Smooth muscle cell (in vitro differentiated cells): ENCODE data around the gene ENOX2. TPM values are rescaled to one million over a fixed set of nuclear protein-coding genes. Genes with fewer than 3 reads are reported as not detected.

Source experiments
- DNase-seq: peaks from one replicate; lab custom pipeline; 2025; ENCODE audit not compliant: unreplicated experiment; lab: John Stamatoyannopoulos, UW
- H2AFZ ChIP-seq: fragments of 200-600 bp; sonication (generic); 2 replicates; pipeline ENCODE4 v1.6.0; 2016; ENCODE audit warnings: antibody characterized with exemption, low read depth, mild to moderate bottlenecking
- H3F3A ChIP-seq: fragments of 200-600 bp; sonication (generic); 2 replicates; pipeline ENCODE4 v1.6.0; 2017; ENCODE audit warnings: antibody characterized with exemption, low read depth
- H3K27ac ChIP-seq: fragments of 200-600 bp; sonication (generic); 2 replicates; pipeline ENCODE4 v1.5.1; 2016; ENCODE audit warnings: low read depth, mild to moderate bottlenecking
- H3K27me3 ChIP-seq: fragments of 200-600 bp; sonication (generic); 2 replicates; pipeline ENCODE4 v1.6.1; 2016; ENCODE audit warnings: low read depth, mild to moderate bottlenecking
- H3K36me3 ChIP-seq: fragments of 200-600 bp; sonication (generic); 2 replicates; pipeline ENCODE4 v1.5.1; 2016; ENCODE audit warnings: low read depth
- H3K4me1 ChIP-seq: fragments of 200-600 bp; sonication (generic); 2 replicates; pipeline ENCODE4 v1.5.1; 2016; ENCODE audit warnings: low read depth
- H3K4me2 ChIP-seq: fragments of 200-600 bp; sonication (generic); 2 replicates; pipeline ENCODE4 v1.6.0; 2016; ENCODE audit warnings: mild to moderate bottlenecking
- H3K4me3 ChIP-seq: fragments of 200-600 bp; sonication (generic); 2 replicates; pipeline ENCODE4 v1.5.1; 2016; ENCODE audit warnings: mild to moderate bottlenecking
- H3K79me2 ChIP-seq: fragments of 200-600 bp; sonication (generic); 2 replicates; pipeline ENCODE4 v1.6.0; 2016; ENCODE audit warnings: low read depth, mild to moderate bottlenecking
- H3K9ac ChIP-seq: fragments of 200-600 bp; sonication (generic); 2 replicates; pipeline ENCODE4 v1.6.0; 2016; ENCODE audit warnings: low read depth
- H3K9me3 ChIP-seq: fragments of 200-600 bp; sonication (generic); replicated peaks from 2 replicates; pipeline ENCODE4 v1.5.1; 2016; ENCODE audit warnings: low read depth
- H4K20me1 ChIP-seq: fragments of 200-600 bp; sonication (generic); 2 replicates; pipeline ENCODE4 v1.6.0; 2016; ENCODE audit warnings: low read depth
- CTCF ChIP-seq: fragments of 200-600 bp; sonication (generic); IDR thresholded peaks from 2 replicates; pipeline ENCODE4 v1.5.1; 2017; ENCODE audit warnings: borderline replicate concordance, mild to moderate bottlenecking, antibody characterized with exemption; ENCODE audit not compliant: insufficient read depth, poor library complexity, severe bottlenecking
- WGBS: methylation state at CpG from one replicate; pipeline ENCODE4 v1.1.7; 2016; ENCODE audit warnings: low lambda C conversion rate; 5-methylcytosine and 5-hydroxymethylcytosine counted together
- polyA plus RNA-seq: library from polyadenylated mRNA; unstranded; fragments of >200 nt; fragmentation: Nextera tagmentation; extraction: Ambion mirVana; gene quantifications from 2 replicates; pipeline ENCODE4 v1.2.1, GENCODE V29; 2016
- total RNA-seq: library from RNA; depleted of rRNA; stranded (reverse); fragments of >200 nt; gene quantifications from 2 replicates; pipeline ENCODE4 v1.2.3, GENCODE V29; 2014

ENOX2 gene
- total and polyA plus RNA-seq, 2 experiments from 2014 or later: 7.0 to 11.2 TPM

DNA sequence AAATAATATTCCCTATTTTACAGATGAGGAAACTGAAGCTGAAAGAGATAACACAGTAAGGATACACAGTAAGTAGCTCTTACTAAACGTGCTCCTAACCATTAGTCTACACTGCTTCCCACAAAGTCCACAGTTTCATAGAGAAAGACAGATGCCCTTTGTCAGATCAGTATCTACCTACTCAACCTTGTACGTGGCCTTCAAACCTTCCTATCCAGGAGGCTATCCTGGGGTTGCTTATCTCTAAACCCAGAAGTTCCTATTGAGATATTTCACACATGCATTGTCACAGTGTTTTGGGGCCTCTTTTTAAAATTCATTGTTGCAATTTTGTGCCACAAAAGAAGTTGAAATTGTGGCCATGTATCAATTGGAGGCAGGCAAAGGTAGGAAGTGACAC, 208.0 kb downstream of the ENOX2 start:
- no peaks in the 10 kb centered on the region for H3K9me3 ChIP-seq
- no peak overlapping the region for H3K27ac ChIP-seq
- H3K9ac ChIP-seq: no peak overlapping the region
- no peaks in the 10 kb centered on the region for H4K20me1 ChIP-seq
- 64% methylated on average over 2 of the region's 2 CpGs for WGBS
- no peaks in the 10 kb centered on the region for H3K79me2 ChIP-seq
- H3K4me3 ChIP-seq: no peak overlapping the region
- no peak overlapping the region for H2AFZ ChIP-seq
- DNase-seq: no peak
- no peaks in the 10 kb centered on the region for H3K36me3 ChIP-seq
- no peaks in the 10 kb centered on the region for H3K27me3 ChIP-seq
- no peaks in the 10 kb centered on the region for H3F3A ChIP-seq
- no peak for TF ChIP-seq CTCF
- no peak overlapping the region for H3K4me2 ChIP-seq
- no peaks in the 10 kb centered on the region for H3K4me1 ChIP-seq

DNA sequence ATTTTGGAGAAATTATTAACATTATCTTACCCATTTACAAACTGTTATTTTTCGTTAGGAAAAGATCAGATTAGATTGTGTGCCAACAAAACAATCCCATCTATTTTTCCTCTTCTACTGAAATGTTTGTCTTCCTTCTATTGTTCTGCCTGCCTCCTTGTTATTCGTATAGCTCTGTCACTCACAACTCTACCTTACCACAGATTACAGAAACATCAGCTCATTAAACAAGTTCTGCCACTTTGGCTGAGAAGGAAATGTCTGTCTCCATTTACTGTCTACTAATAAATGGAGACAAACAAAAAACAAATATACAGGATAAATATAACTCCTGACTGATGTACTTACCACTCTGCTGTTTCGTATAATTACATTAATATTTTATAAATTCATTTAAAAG, 211.4 kb downstream of the ENOX2 start:
- TF ChIP-seq CTCF: no peak
- no peak overlapping the region for H3K4me3 ChIP-seq
- no peak for DNase-seq

GRCh38 chrX:130688360-130688759, 214.6 kb downstream of the ENOX2 start:
- TF ChIP-seq CTCF: no peak
- H3K4me2 ChIP-seq: no peak overlapping the region

More for the DNA sequence above, 211.4 kb downstream of the ENOX2 start:
- H3K4me1 ChIP-seq: no peaks in the 10 kb centered on the region
- no peaks in the 10 kb centered on the region for H3F3A ChIP-seq
- WGBS: 69% methylated on average over 3 of the region's 3 CpGs
- no peak overlapping the region for H3K4me2 ChIP-seq
- no peaks in the 10 kb centered on the region for H3K9me3 ChIP-seq
- H3K9ac ChIP-seq: no peak overlapping the region
- H3K27ac ChIP-seq: no peak overlapping the region
- no peak overlapping the region for H2AFZ ChIP-seq
- no peaks in the 10 kb centered on the region for H4K20me1 ChIP-seq
- H3K36me3 ChIP-seq: no peaks in the 10 kb centered on the region
- H3K27me3 ChIP-seq: peaks cover 3% of the 10 kb centered on the region
- no peaks in the 10 kb centered on the region for H3K79me2 ChIP-seq

GRCh38 chrX:130682990-130683389, 220.0 kb downstream of the ENOX2 start:
- WGBS: 35% methylated on average over 2 of the region's 2 CpGs
- Histone ChIP-seq H3K4me1 (no peaks in the 10 kb centered on the region), H3K36me3 (no peaks in the 10 kb centered on the region), H3K27ac (peak overlapping the region; percentile 51), H2AFZ (no peak overlapping the region), H3K4me2 (peak overlapping the region; percentile 1), H3F3A (no peaks in the 10 kb centered on the region), H3K27me3 (peaks cover 19% of the 10 kb centered on the region), H3K9me3 (no peaks in the 10 kb centered on the region), H3K9ac (no peak overlapping the region), H3K79me2 (no peaks in the 10 kb centered on the region), H3K4me3 (no peak overlapping the region), H4K20me1 (no peaks in the 10 kb centered on the region)
- DNase-seq: no peak
- TF ChIP-seq CTCF: no peak

More at GRCh38 chrX:130688360-130688759, 214.6 kb downstream of the ENOX2 start:
- Histone ChIP-seq H3K9me3 (no peaks in the 10 kb centered on the region), H3K9ac (no peak overlapping the region), H3K4me3 (no peak overlapping the region), H3K36me3 (no peaks in the 10 kb centered on the region), H3K27me3 (peaks cover 6% of the 10 kb centered on the region), H3K79me2 (no peaks in the 10 kb centered on the region), H2AFZ (no peak overlapping the region), H4K20me1 (no peaks in the 10 kb centered on the region), H3K27ac (no peak overlapping the region), H3F3A (no peaks in the 10 kb centered on the region), H3K4me1 (no peaks in the 10 kb centered on the region)
- DNase-seq: no peak
- 84% methylated on average over 5 of the region's 5 CpGs for WGBS
